Measurements from ENCODE around the gene NR6A1.

The NR6A1 gene

DNA sequence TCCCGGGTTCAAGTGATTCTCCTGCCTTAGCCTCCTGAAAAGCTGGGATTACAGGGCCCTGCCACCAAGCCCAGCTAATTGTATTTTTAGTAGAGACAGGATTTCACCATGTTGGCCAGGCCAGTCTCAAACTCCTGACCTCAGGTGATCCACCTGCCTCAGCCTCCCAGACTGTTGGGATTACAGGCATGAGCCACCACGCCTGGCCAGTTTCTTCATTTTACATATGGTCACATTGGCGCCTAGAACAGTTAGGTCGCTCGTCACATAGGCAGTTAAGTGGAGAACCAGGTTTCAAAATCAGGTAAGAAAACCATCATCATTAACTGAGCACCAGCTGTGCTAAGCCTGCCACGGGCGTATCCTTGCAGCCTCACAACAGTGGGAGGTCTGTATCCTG, 41.9 kb upstream of the NR6A1 start:
- no peak overlapping the region for H3K27ac ChIP-seq
- H3K27me3 ChIP-seq, result peaks cover 0 to 2% of the 10 kb centered on the region in 2 donors
- DNase-seq, result no peak
- H3K9me3 ChIP-seq, result no peaks in the 10 kb centered on the region
- no peak overlapping the region for H3K4me3 ChIP-seq
- peaks cover 0 to 20% (median 6%) of the 10 kb centered on the region in 4 donors for H3K4me1 ChIP-seq
- H3K36me3 ChIP-seq, result no peaks in the 10 kb centered on the region
- TF ChIP-seq, protein P1, sequence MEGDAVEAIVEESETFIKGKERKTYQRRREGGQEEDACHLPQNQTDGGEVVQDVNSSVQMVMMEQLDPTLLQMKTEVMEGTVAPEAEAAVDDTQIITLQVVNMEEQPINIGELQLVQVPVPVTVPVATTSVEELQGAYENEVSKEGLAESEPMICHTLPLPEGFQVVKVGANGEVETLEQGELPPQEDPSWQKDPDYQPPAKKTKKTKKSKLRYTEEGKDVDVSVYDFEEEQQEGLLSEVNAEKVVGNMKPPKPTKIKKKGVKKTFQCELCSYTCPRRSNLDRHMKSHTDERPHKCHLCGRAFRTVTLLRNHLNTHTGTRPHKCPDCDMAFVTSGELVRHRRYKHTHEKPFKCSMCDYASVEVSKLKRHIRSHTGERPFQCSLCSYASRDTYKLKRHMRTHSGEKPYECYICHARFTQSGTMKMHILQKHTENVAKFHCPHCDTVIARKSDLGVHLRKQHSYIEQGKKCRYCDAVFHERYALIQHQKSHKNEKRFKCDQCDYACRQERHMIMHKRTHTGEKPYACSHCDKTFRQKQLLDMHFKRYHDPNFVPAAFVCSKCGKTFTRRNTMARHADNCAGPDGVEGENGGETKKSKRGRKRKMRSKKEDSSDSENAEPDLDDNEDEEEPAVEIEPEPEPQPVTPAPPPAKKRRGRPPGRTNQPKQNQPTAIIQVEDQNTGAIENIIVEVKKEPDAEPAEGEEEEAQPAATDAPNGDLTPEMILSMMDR (IDR thresholded peaks at IDR 0.05), result no peak
- intact Hi-C loops (cut with DNase I; ENCODE audit: low total_unique reads), result no loop called here

DNA sequence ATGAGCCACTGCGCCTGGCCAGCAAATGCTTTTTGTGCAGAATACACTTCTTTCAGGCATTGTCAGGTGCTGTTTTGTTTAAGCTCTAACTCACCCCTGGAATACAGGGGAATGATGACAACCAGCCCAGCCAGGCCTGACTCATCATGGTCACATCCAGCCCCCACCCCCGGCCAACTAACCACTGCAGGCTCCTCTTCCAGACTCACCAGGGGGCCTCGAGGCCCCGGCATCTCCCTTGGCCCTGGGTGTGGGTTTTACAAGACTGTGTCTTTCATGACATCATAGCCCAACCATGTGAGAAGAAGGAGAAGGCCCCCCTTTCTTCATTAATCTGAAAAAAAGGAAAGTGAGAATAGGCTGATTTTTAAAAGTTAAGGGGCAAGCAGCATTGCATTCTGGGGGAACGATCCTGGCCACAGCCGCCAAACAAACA, 41.3 kb upstream of the NR6A1 start:
- H3K4me3 ChIP-seq, result no peak overlapping the region
- no peak overlapping the region for H3K27ac ChIP-seq
- no peaks in the 10 kb centered on the region for H3K36me3 ChIP-seq
- H3K9me3 ChIP-seq, result no peaks in the 10 kb centered on the region
- peaks cover 0 to 20% (median 6%) of the 10 kb centered on the region in 4 donors for H3K4me1 ChIP-seq
- peak in 1 of 2 donors; percentile 57 for DNase-seq
- TF ChIP-seq, protein P1 (IDR thresholded peaks at IDR 0.05), result no peak
- peaks cover 0 to 2% of the 10 kb centered on the region in 2 donors for H3K27me3 ChIP-seq
- intact Hi-C loops (cut with DNase I; ENCODE audit: low total_unique reads), result no loop called here

DNA sequence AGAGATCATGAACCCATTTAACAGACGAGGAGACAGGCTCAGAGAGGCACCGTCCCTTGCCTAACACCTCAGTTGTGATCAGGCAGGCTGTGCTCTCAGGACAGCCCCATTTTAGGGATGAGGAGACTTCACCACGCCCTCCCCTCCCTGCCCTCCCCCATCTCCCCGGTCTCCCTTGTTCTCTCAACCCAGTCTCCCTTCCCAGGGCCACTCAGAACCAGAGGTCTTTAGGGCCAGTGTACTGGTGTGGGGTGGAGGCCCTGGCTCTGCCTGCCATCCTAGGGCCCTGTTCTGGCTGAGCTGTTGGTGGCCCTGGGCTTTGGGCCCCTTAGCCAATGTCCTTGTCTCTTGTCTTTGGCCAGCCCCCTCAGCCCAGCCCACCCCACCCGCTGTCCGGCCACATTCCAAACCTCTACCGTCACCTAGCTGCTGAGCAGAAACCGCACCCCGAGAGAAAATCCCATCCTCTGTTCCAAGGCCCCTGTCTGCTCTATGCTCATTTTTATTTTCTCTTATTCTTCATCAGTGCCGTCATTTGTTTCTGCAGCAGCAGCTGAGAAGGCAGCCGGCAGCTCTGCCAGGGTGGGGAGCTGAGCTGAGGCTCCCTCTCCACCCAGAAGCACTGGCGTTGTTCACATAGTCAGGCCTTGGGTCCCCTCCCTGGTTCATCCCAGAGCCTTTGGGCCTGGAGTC, 39.7 kb upstream of the NR6A1 start:
- Histone ChIP-seq H3K4me3 (no peak overlapping the region), H3K4me1 (peaks cover 0 to 20% (median 6%) of the 10 kb centered on the region in 4 donors), H3K27me3 (no peaks in the 10 kb centered on the region), H3K9me3 (no peaks in the 10 kb centered on the region), H3K27ac (no peak overlapping the region), H3K36me3 (no peaks in the 10 kb centered on the region)
- intact Hi-C loops (cut with DNase I; ENCODE audit: low total_unique reads), result no loop called here
- TF ChIP-seq, protein P1 (IDR thresholded peaks at IDR 0.05), result no peak
- no peak for DNase-seq

DNA sequence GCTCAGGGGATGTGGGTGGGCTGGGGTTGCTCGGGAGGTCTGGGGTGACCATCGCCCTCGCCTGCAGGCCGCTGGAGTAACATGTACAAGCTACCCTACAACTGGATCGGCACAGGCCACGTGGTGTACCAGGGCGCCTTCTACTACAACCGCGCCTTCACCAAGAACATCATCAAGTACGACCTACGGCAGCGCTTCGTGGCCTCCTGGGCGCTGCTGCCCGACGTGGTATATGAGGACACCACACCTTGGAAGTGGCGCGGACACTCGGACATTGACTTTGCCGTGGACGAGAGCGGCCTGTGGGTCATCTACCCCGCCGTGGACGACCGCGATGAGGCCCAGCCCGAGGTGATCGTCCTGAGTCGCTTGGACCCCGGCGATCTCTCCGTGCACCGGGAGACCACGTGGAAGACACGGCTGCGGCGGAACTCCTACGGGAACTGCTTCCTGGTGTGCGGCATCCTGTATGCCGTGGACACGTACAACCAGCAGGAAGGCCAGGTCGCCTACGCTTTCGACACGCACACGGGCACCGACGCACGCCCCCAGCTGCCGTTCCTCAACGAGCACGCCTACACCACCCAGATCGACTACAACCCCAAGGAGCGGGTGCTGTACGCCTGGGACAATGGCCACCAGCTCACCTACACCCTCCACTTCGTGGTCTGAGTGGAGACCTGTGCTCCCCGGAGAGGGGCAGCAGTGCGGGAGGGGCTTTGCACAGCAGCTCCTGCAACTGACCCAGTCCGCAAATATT, 38.8 kb upstream of the NR6A1 start:
- no peak for DNase-seq
- intact Hi-C loops (cut with DNase I; ENCODE audit: low total_unique reads), result no loop called here
- H3K27ac ChIP-seq, result no peak overlapping the region
- no peaks in the 10 kb centered on the region for H3K27me3 ChIP-seq
- H3K4me1 ChIP-seq, result peaks cover 0 to 20% (median 6%) of the 10 kb centered on the region in 4 donors
- no peaks in the 10 kb centered on the region for H3K36me3 ChIP-seq
- H3K9me3 ChIP-seq, result no peaks in the 10 kb centered on the region
- H3K4me3 ChIP-seq, result no peak overlapping the region
- TF ChIP-seq, protein P1 (IDR thresholded peaks at IDR 0.05), result no peak

DNA sequence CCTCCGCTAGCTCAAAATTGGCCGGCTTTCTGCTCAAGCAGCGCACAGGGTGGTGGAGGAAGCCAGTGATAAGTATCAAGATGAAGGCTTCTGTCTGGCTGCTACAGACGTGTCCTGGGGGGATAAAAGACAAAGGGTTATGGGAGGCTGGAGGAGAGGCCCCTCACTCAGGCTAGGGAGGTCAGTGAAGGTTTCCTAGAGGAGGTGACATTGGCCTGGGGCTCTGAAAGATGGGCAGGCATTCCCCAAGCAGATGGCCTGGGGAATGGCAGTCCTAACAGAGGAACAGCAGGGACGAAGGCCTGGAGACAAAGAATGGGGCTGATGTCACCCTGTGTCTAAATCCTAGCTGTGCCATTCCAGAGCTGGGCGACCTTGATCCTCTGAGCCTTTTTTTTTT, 38.1 kb upstream of the NR6A1 start:
- TF ChIP-seq, protein P1 (IDR thresholded peaks at IDR 0.05), result no peak
- Histone ChIP-seq H3K27me3 (no peaks in the 10 kb centered on the region), H3K27ac (no peak overlapping the region), H3K4me1 (peaks cover 0 to 20% (median 6%) of the 10 kb centered on the region in 4 donors), H3K9me3 (no peaks in the 10 kb centered on the region), H3K4me3 (no peak overlapping the region), H3K36me3 (no peaks in the 10 kb centered on the region)
- DNase-seq, result no peak
- intact Hi-C loops (cut with DNase I; ENCODE audit: low total_unique reads), result no loop called here

Measured in tibial artery (tissue), 4 donors.